ENCODE results near the gene DPYD.

Gene DPYD

GRCh38 chr1:97433094-97433823, 487.6 kb downstream of the DPYD start:
- DNase-seq (ENCODE audit: low spot score): no peak

- DNase-seq (ENCODE audit: low spot score): no peak
Observed at GRCh38 chr1:97427371-97427770, 493.5 kb downstream of the DPYD start.

- DNase-seq (ENCODE audit: low spot score): no peak
Observed at GRCh38 chr1:97424209-97424608, 496.6 kb downstream of the DPYD start.

- DNase-seq (ENCODE audit: low spot score): no peak
Observed at GRCh38 chr1:97423403-97423802, 497.4 kb downstream of the DPYD start.

GRCh38 chr1:97417661-97418060, 503.2 kb downstream of the DPYD start:
- DNase-seq (ENCODE audit: low spot score): no peak

- DNase-seq (ENCODE audit: low spot score): no peak
Observed at GRCh38 chr1:97414682-97415312, 506.0 kb downstream of the DPYD start.

- DNase-seq (ENCODE audit: low spot score): no peak
Observed at GRCh38 chr1:97412737-97413136, 508.1 kb downstream of the DPYD start.

GRCh38 chr1:97412166-97412565, 508.7 kb downstream of the DPYD start:
- DNase-seq (ENCODE audit: low spot score): no peak

GRCh38 chr1:97396463-97396862, 524.4 kb downstream of the DPYD start:
- DNase-seq (ENCODE audit: low spot score): no peak

GRCh38 chr1:97392701-97393100, 528.1 kb downstream of the DPYD start:
- no peak for DNase-seq (ENCODE audit: low spot score)

- DNase-seq (ENCODE audit: low spot score): no peak
Observed at GRCh38 chr1:97385536-97386277, 535.1 kb downstream of the DPYD start.

- no peak for DNase-seq (ENCODE audit: low spot score)
Observed at GRCh38 chr1:97384294-97384968, 536.4 kb downstream of the DPYD start.

- DNase-seq (ENCODE audit: low spot score): no peak
Observed at GRCh38 chr1:97383797-97384196, 537.0 kb downstream of the DPYD start.

GRCh38 chr1:97382206-97382605, 538.6 kb downstream of the DPYD start:
- no peak for DNase-seq (ENCODE audit: low spot score)

GRCh38 chr1:97379387-97380075, 541.3 kb downstream of the DPYD start:
- no peak for DNase-seq (ENCODE audit: low spot score)

- DNase-seq (ENCODE audit: low spot score): no peak
Observed at GRCh38 chr1:97378596-97378995, 542.2 kb downstream of the DPYD start.

- DNase-seq (ENCODE audit: low spot score): no peak
Observed at GRCh38 chr1:97377432-97378034, 543.3 kb downstream of the DPYD start.

GRCh38 chr1:97373000-97373399, 547.8 kb downstream of the DPYD start:
- DNase-seq (ENCODE audit: low spot score): no peak

GRCh38 chr1:97372531-97372930, 548.3 kb downstream of the DPYD start:
- no peak for DNase-seq (ENCODE audit: low spot score)

GRCh38 chr1:97368296-97368695, 552.5 kb downstream of the DPYD start:
- DNase-seq (ENCODE audit: low spot score): no peak

GRCh38 chr1:97366984-97367383, 553.9 kb downstream of the DPYD start:
- no peak for DNase-seq (ENCODE audit: low spot score)

GRCh38 chr1:97365026-97365425, 555.8 kb downstream of the DPYD start:
- no peak for DNase-seq (ENCODE audit: low spot score)

Data from cerebellar cortex (tissue), 1 donor.